HepG2 (cell line): ENCODE data around the gene PTPN13.

Experiments used
- CBX2 ChIP-seq, 2 experiments: fragments of 200-600 bp in 1 of 2; sonication (generic); formaldehyde crosslinking in 1 of 2; IDR thresholded peaks; 2 replicates each; pipeline versions ENCODE4 v1.7.0 to v1.8.1; 2018 to 2022; ENCODE audit warnings: low read depth in 2 of 2, low read length in 1 of 2, mild to moderate bottlenecking in 1 of 2, missing genetic modification reagents in 1 of 2
- CREB1 ChIP-seq, 2 experiments: fragments of 450-650 bp in 1 of 2; IDR thresholded peaks; 2 replicates each; pipeline ENCODE4 v1.6.1; 2016 to 2017; ENCODE audit warnings: control low read depth in 1 of 2, mild to moderate bottlenecking in 1 of 2, missing compliant biosample characterization in 1 of 2, missing genetic modification characterization in 1 of 2
- ESRRA ChIP-seq: sonication (generic); formaldehyde crosslinking; IDR thresholded peaks from 2 replicates; pipeline ENCODE4 v1.5.1; 2020; ENCODE audit warnings: mild to moderate bottlenecking, low read depth, missing genetic modification reagents
- EZH2 ChIP-seq: conservative IDR thresholded peaks from 2 replicates; pipeline ENCODE4 v1.6.1; 2012; ENCODE audit warnings: mild to moderate bottlenecking, low read depth, low read length, moderate library complexity
- NFE2L1 ChIP-seq: sonication (generic); formaldehyde crosslinking; IDR thresholded peaks from 2 replicates; pipeline ENCODE4 v1.4.0; 2020; ENCODE audit warnings: missing genetic modification reagents, mild to moderate bottlenecking, borderline replicate concordance
- POLR2A ChIP-seq, 2 experiments: IDR thresholded peaks; 2 replicates each; pipeline ENCODE4 v1.6.1; 2011; ENCODE audit warnings: low read depth in 2 of 2, low read length in 2 of 2, mild to moderate bottlenecking in 1 of 2, moderate library complexity in 1 of 2; ENCODE audit not compliant: insufficient read depth in 1 of 2
- RXRA ChIP-seq: sonication (generic); formaldehyde crosslinking; IDR thresholded peaks from 2 replicates; pipeline ENCODE4 v1.5.1; 2020; ENCODE audit warnings: missing genetic modification reagents
- SRY ChIP-seq: sonication (generic); formaldehyde crosslinking; IDR thresholded peaks from 2 replicates; pipeline ENCODE4 v1.8.0; 2022; ENCODE audit warnings: mild to moderate bottlenecking, missing genetic modification reagents
- TP53 ChIP-seq: sonication (generic); formaldehyde crosslinking; conservative IDR thresholded peaks from 2 replicates; pipeline ENCODE4 v1.4.0; 2020; ENCODE audit warnings: missing genetic modification reagents
- TF ChIP-seq, protein P1 (sequence below): sonication (generic); formaldehyde crosslinking; IDR thresholded peaks from 2 replicates; pipeline ENCODE4 v1.5.0; 2020; ENCODE audit warnings: mild to moderate bottlenecking, missing genetic modification reagents, moderate library complexity

DNA sequence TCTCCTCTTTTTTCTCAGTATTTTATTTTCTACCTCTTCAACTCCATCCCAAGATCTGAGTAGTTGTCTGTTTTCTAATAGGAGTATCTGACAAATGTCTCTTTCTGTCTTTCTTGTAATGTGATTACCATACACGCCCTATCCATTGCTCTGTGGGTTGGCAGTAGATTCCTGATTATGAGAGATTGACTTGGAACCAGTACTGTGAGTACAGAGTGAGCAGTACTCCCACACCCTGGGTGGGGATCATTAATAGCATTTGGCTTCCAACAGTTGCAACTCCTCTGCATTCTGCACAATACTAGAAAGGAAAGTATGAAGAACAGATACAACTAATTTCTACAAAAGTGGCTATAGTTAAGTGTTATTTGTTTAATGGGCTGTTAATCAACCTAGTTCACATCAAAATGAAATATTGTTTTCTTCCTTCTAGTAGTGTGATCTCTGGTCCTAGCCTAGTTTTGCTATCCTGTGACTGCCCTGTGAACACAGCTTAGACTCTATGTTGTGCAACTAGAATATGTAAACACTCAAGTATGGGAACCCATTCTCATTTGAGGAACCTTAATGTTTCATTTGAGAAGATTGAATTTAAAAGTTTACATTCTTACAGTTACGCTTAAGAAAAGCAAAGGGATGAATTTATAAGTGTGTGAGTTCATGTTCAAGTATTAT lies 112.9 kb downstream of the PTPN13 start:
- TF ChIP-seq TP53 (CRISPR knock-in tag), result no peak
- TF ChIP-seq ESRRA (CRISPR knock-in tag), result no peak
- TF ChIP-seq SRY (CRISPR knock-in tag), result no peak
- no peak for TF ChIP-seq POLR2A (IDR thresholded peaks at IDR 0.05; ENCODE audit: insufficient read depth in 1 of 2, low read depth in 2 of 2, low read length in 2 of 2)
- no peak for TF ChIP-seq CREB1 (IDR thresholded peaks at IDR 0.05)
- TF ChIP-seq CREB1 (CRISPR knock-in tag; IDR thresholded peaks at IDR 0.05), result no peak
- TF ChIP-seq RXRA (CRISPR knock-in tag), result no peak
- TF ChIP-seq, protein P1, sequence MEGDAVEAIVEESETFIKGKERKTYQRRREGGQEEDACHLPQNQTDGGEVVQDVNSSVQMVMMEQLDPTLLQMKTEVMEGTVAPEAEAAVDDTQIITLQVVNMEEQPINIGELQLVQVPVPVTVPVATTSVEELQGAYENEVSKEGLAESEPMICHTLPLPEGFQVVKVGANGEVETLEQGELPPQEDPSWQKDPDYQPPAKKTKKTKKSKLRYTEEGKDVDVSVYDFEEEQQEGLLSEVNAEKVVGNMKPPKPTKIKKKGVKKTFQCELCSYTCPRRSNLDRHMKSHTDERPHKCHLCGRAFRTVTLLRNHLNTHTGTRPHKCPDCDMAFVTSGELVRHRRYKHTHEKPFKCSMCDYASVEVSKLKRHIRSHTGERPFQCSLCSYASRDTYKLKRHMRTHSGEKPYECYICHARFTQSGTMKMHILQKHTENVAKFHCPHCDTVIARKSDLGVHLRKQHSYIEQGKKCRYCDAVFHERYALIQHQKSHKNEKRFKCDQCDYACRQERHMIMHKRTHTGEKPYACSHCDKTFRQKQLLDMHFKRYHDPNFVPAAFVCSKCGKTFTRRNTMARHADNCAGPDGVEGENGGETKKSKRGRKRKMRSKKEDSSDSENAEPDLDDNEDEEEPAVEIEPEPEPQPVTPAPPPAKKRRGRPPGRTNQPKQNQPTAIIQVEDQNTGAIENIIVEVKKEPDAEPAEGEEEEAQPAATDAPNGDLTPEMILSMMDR (CRISPR knock-in tag), result no peak
- TF ChIP-seq CBX2 (IDR thresholded peaks at IDR 0.05; ENCODE audit: low read depth, low read length), result no peak
- TF ChIP-seq CBX2 (CRISPR knock-in tag; IDR thresholded peaks at IDR 0.05; ENCODE audit: low read depth), result no peak
- TF ChIP-seq NFE2L1 (CRISPR knock-in tag), result no peak
- no peak for TF ChIP-seq EZH2
